GM18519 (cell line): Measurements from ENCODE around the gene DGKH.
"Not testable (repeated sequence)": the region's sequence is repeated elsewhere in the genome, so short reads cannot be mapped to it uniquely, and the experiment has no call there.

Source experiments
- ATAC-seq: cut with Tn5 transposase; IDR thresholded peaks from one replicate; pipeline ENCODE4 v1.9.1; 2021; ENCODE audit warnings: mild to moderate bottlenecking, moderate library complexity; ENCODE audit not compliant: unreplicated experiment, low FRiP score

The DGKH gene

DNA sequence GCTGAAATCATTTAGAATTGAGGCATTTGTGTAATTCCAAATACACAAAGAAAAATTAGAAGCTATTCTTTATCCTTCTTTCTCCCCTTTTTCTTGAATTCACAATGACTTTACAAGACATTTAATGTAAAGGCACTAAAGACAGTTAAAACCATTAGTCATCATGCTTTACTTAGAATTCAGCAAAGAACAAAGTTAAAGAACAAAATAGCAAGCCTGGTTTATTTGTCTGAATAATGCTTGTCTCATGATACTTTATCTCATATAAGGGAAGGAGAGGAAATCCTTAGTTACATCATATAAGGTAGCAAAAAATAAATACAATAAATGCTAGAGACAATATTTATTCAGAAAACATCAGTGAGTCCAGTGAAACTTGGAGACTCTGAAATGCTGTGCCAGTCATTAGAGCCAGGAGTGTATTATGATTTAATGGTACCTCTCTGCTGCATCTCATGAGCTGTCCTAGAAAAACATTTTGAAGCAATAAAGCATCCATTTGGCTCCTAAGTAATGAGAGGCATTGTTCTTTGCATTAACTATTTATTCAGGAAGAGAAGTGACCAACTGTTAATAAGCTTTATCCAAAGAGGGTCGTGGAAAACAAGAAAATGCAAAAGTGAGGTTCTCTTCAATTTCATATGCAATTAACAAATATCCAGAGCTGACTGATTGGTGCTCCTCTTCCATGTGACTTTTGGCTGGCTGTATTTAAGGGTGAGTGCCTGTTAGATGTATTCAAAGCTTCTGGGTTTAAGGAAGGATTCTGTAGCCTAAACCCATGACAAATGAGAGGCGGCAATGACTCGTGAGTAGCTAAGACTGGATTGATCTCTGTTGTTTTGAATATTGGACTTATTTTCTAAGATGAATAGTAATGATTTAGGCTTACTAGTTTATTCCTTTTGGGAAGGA, 105.0 kb downstream of the DGKH start:
- ATAC-seq: no peak

DNA sequence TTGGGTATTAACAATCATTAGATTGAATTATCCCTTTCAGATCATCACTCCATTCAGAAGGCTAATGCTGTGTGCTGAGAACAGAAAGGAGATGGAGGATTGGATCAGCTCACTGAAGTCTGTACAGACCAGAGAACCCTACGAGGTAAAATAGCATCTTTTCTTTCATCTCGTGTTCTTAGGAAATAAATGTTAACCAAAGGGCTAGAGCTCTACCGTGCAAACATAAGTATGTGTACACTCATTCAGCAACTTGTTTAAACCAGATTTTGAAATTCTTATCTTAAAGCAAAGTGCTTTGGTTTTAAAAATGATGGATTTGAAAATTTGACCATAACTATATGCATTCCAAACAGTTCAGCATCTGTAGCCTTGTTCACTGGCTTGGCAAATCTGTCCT, 106.8 kb downstream of the DGKH start:
- ATAC-seq: no peak

DNA sequence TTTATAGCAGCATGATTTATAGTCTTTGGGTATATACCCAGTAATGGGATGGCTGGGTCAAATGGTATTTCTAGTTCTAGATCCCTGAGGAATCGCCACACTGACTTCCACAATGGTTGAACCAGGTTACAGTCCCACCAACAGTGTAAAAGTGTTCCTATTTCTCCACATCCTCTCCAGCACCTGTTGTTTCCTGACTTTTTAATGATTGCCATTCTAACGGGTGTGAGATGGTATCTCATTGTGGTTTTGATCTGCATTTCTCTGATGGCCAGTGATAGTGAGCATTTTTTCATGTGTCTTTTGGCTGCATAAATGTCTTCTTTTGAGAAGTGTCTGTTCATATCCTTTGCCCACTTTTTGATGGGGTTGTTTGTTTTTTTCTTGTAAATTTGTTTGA, 114.9 kb downstream of the DGKH start:
- not testable (repeated sequence) for ATAC-seq

DNA sequence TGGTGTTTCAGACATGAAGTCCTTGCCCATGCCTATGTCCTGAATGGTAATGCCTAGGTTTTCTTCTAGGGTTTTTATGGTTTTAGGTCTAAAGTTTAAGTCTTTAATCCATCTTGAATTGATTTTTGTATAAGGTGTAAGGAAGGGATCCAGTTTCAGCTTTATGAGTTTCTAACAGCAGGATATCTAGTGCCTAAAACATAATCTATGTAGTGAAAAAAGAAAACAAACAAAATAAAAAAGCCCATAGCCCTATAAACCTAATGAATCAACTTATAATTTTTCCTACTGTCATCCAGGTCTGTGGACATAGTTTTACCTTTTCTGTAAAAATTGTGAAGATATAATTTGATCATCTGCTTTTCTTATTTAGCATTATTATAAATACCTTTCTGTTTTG, 115.5 kb downstream of the DGKH start:
- not testable (repeated sequence) for ATAC-seq

DNA sequence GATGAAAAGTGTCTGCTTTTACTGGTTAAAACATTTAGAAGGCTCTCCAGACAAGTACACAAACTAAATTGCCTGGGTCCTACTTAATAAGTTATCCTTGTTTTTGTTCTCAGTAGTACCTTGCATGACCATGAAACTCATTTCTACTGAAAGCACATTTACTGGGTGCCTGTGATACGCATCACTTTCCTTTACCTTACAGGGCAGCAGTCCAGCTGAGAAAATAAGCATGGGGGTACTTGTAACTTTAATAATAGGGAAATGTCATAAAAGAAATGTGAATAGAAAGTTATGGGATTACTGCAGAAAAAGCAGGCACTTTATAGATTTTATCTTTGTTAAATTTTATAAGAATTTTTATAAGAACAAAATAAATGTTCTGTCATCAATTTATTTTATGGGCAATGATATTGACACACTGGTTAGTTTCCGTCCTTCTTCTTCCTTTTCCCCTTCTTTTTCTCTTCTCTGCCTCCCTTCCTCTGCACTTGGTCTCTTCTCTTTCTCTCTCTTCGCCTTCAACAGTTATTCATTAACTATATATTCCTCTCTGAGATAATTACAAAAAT, 116.2 kb downstream of the DGKH start:
- ATAC-seq: no peak

DNA sequence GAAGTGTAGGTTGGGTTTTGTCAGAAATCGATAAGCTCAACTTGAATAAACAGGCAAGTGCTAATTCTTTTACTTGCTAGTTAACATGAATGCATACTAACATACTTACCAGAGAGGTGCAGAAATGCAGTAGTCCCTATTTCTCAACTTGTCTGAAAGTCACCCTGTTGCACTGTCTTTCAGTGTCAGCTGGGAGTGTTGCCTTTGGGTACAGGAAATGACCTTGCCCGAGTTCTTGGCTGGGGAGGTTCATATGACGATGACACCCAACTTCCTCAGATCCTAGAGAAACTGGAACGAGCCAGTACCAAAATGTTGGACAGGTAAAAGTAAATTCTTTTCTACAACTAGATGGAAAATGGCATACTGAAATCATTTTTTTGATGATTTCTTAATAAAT, 120.0 kb downstream of the DGKH start:
- no peak for ATAC-seq

DNA sequence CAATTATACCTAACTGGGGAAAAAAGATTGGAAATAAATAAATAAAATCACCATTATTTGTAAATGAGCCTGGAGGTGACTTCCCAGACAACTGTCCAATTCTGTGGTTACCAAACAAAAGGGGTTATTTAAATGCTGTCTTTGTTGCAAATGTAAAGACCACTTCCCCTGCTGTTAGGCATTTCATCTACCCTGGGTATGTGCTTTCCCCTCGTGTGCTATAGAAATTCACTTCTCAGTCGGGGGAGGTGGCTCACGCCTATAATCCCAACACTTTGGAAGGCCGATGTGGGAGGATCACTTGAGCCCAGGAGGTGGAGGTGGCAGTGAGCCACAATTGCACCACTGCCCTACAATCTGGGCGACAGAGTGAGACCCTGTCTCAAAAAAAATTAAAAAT, 121.6 kb downstream of the DGKH start:
- no peak for ATAC-seq

DNA sequence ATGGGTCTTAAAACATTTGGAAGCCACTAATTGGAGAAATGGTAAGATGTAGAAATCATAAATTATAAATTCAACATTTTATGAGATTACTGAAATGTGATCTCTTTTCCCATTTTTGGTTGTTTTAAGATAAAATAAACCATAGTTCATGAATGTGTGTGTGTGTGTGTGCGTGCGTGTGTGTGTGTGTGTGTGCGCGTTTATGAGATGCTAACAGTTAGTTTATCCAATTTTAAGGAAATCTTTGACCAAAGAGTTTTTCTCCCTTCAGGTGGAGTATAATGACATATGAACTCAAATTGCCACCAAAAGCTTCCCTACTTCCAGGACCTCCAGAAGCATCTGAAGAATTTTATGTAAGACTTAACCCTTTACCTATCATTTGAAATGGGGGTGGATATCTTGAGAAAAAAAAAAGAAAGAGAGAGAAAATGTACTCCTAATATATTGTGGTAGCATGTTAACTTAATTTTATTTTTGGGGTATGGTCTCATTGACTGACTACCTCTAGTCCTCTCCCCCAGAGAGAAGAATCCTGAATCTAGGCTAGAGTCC, 125.4 kb downstream of the DGKH start:
- ATAC-seq: no peak

DNA sequence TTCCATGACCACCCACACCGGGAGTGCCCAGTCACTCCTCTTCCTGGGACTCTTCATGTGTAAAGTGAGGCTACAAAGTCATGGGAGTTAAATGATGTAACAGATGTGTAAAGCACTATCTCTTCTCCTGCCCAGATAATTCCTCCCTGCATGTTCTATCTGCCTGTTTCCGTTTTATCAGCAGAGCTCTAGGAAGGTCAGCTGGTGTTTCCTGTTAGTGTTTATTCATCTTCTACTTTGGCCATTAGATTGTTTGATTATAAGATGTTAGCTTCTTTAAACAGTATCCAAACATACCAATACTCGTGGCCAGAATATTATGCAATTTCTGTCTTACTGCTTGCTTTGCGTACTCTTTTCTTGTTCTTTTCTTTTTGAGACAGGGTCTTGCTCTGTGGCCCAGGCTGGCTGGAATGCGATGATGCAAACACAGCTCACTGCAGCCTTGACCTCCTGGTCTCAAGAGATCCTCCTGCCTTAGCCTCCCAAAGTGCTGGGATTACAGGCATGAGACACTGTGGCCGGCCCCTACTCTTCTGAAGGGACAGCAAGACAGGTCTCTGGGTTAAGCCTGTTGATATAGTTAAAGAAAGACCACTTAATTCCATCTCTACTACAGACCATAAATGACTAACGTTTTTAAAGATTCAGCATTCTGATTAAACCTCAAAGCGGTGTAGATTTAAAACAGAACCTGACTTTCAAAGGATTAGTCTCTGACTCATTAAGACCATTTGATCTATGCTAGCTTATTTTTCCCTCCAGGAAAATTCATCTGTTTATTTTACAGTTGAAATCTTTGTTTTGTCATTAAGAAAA, 126.1 kb downstream of the DGKH start:
- no peak for ATAC-seq

DNA sequence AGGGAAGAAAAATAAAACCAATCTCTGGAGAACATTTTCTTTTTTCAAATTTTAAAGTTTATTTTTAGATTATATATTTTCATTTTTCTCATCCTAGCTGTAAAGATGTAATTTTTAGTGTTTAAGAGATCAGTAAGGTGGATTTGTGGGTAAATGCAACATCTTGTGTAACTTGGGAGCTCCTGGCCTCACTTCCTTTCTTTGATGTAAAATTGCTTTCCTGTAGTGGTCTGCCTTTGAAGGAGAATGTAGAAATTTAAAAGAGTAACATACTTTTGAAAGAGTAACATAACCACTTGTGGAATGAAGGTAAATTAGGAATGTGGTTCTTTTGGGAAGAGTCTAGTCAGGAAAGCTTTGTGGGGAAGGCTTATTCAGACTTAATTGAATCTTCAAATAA, 127.8 kb downstream of the DGKH start:
- ATAC-seq: no peak

DNA sequence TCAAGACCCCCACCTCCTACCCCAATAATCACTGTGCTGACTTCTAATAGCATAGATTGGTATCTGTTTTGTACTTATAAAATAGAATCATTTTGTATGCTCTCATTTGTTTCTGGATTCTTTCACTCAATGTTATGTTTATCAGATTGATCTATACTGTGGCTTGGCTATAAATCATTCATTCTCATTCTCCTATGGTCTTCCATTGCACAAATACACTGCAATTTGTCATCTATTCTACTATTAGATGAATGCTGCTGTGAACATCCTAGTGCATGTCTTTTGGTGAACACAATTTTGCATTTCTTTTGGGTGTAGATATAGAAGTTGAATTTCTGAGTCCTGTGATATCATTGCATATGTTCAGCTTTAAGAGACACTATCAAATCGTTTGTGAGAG, 128.7 kb downstream of the DGKH start:
- no peak for ATAC-seq

DNA sequence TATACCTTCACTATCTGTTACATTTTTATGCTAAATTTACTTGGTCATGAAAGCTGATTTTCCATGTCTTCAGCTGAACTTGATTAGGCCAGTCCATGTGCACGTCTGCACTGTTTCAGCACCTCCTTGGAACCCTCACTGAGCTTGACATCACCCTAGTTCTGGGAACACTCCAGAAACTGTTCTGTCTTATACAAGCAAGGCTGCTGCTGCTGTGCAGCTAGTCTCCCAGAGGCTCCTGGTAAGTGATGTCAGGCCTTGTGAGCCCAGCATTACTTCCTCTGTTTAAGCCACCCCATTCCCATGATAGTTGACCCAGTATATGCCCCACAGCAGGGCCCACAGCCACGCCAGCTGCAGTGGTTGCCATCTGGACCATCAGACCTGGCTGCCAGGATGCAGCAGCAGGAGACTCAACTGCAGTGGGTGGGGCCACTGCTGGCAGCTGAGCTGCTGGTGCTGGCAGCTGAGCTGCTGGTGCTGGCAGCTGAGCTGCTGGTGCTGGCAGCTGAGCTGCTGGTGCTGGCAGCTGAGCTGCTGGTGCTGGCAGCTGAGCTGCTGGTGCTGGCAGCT, 133.0 kb downstream of the DGKH start:
- ATAC-seq: no peak

DNA sequence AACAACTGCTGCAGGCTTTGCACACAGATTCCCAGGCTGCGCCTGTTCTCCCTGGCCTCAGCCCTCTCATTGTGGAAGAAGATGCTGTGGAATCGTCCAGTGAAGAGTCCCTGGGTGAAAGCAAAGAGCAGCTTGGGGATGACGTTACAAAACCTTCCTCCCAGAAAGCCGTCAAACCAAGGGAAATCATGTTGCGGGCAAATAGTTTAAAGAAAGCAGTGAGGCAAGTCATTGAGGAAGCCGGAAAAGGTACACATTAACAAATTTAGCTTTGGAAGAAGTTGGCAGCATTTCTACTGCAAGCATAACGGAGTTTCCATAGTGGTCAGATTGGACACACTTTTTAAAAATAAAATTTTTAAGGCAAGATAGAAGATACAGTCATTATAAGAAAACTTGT, 140.6 kb downstream of the DGKH start:
- ATAC-seq: no peak

DNA sequence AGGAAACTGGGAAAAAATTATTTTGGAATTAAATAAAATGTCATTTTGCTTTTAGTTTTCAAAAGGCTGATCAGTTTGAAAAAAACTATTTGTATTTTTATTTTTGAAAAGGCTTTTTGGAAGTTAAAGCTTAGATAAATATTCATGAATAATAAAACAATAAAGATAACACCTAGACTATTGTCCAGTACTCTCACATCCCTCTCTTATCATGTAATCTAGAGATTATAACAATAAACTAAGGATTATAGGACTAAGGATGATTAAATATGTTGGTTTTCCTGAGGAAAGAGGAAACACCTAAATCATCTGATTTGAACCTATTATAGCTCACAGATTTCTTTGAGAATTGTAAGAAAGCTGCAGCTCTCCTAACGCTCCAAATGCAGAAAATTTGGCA, 142.1 kb downstream of the DGKH start:
- ATAC-seq: no peak

DNA sequence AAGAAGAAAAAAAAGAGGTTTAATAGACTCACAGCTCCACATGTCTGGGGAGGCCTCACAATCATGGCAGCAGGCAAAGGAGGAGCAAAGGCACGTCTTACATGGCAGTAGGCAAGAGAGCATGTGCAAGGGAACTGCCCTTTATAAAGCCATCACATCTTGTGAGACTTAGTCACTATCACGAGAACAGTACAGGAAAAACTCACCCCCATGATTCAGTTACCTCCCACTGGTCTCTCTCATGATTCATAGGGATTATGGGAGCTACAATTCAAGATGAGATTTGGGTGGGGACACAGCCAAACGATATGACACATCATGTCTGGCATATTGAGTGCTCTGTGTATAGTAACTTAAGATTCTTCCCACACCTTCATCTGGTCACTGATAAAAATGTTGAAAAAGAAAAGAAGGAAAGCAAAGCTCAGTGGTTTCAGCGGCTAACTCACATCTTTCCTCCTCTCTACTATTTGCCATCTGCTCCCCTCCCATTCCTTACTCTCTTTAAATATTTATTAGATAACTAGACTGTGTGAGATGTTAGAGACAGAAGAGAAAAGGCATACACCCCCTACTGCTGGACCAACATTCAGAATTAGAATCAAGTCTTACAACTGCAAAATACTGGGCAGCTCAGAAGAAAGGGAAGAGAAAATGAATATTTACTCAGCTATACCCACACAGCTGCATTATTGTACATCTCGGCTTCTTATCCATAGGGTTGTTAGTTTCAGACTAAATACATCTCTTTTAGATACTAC, 163.4 kb downstream of the DGKH start:
- ATAC-seq: no peak

DNA sequence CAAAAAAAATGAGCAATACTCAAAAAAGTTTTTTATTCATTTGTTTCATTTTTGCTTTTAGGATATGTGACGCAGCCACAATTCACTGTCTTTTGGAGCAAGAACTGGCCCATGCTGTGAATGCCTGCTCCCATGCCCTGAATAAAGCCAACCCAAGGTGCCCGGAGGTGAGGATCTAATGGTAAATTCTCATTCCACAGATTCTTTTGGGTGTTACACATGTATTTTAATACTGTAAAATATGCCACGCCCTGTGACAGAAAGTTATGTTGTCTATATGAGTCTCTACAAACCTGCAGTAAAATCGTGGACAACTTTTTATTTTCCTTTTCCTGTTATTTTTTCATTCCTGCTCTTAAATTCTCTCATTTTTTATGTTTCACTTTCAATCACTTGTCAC, 166.0 kb downstream of the DGKH start:
- no peak for ATAC-seq

DNA sequence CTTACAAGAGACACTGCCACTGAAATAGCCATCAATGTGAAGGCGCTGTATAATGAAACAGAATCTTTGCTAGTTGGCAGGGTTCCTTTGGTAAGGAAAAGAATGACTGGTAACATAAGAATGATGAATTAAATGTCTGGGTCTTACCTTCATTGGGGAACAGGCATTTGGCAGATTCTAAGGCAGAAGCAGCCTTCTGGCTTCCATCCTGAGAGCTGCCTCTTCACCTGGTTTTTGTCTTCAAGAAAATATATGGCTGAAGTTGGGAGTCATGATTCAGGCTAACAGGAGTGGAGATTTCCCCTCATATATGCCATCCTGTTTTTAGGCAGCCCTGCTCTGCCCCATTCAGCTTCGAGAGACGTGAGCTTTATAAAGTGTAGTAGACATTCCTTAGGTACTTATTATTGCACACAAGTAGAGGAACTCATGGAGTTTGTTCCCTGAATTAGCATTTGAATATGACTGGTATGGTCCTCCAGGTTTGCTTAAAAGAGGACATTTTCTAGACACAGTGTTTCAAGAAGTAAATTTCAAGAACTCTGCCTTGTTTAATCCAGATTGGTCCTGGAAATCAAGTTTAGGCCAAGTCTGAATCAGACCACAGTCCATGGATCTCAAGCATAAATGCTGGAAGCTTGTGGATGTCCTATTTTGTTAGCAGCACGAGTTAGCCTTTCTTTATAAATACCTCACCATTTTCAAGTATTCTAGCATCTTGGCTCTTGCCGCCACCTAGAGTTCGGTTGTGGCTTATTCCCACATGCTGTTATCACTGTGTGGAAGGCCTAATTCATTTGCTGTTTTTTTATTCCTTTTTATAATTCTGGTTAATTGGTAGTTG, 167.4 kb downstream of the DGKH start:
- ATAC-seq: no peak

DNA sequence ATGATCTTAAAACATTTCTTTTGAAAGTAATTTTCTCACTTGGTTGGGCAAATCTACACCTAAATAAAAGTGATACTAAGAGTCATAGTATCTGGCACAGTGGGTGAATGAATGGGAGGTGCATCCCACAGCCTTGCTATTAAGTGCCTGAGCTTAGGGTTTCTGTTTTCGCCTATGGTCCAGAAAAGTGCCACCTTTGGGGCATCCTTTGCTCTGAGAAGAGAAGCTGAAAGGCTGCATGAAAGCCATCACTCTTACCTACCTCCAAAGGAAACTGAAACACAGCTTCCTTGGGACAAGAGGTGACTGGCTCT, 167.9 kb downstream of the DGKH start:
- ATAC-seq: no peak

DNA sequence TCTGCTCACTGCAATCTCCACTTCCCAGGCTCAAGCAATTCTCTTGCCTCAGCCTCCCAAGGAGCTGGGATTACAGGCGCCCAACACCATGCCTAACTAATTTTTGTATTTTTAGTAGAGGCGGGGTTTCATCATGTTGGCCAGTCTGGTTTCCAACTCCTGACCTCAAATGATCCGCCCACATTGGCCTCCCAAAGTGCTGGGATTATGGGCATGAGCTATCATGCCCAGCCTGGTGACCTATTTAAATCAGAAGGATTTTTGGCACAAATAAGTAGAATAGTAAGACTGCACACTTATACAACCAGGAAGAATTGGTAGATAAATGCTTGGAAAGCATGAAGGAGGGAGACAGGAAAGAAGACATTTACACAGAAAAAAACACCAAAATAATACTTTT, 170.1 kb downstream of the DGKH start:
- ATAC-seq: no peak
